DOHH2 (cell line): ENCODE data around the gene TMTC2.

Source experiments
- CTCF ChIP-seq: fragments of 200-600 bp; sonication (generic); IDR thresholded peaks from one replicate; pipeline ENCODE4 v1.5.1; 2014; ENCODE audit warnings: antibody characterized with exemption, mild to moderate bottlenecking, low read depth, low read length; ENCODE audit not compliant: poor library complexity, severe bottlenecking
- EZH2phosphoT487 ChIP-seq: fragments of 200-600 bp; sonication (generic); IDR thresholded peaks from 2 replicates; pipeline ENCODE4 v1.6.1; 2017; ENCODE audit warnings: borderline replicate concordance, mild to moderate bottlenecking, antibody characterized with exemption, low read length, moderate library complexity, mixed read lengths

DNA sequence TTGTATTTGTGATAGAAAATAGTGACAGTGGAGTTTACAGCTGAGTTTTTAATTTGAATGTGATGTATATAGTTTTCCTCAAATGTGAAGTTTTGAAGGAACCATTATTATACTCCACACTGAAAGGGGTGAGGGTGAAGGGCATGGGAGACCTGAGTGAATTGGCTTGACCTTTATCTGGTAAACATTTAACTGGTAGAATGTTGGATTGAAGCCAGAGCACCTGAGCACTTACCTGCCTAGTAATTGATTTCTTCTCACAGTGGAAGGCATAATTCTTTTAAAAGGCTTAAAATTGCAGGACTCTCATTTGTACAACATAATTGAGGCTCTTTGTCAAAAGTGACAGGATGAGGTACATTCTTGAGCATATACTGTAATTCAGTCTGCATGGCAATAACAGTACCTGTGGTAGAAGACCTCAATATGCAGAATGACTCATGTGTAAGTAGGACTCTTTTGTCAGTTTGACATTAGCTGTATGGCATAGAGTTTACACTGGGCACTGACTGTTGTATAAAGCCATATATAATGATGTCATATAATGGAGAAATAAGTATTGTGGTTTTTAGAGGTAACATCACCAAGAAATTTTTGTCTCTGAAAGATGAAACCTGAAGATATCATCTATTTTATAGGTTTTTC lies 309.6 kb downstream of the TMTC2 start:
- TF ChIP-seq CTCF (no peak), EZH2phosphoT487 (no peak)
